GM12865 (cell line): ENCODE data around the gene LDLRAP1.

ENCODE experiments used
- DNase-seq: peaks from one replicate; pipeline ENCODE4 v3.0.0; 2010; ENCODE audit warnings: low read depth
- H3K4me3 ChIP-seq: 2 replicates; pipeline ENCODE4 v1.5.1; 2011; ENCODE audit warnings: mild to moderate bottlenecking, low read depth, low read length, control low read depth
- CTCF ChIP-seq: IDR thresholded peaks from 2 replicates; pipeline ENCODE4 v1.5.1; 2011; ENCODE audit warnings: low read length, control low read depth, low read depth, inconsistent platforms; ENCODE audit not compliant: insufficient read depth; ENCODE audit errors: missing control alignments

The LDLRAP1 gene

GRCh38 chr1:25556132-25556670 is 12.8 kb downstream of the LDLRAP1 start:
- H3K4me3 ChIP-seq = no peak overlapping the region
- TF ChIP-seq CTCF = no peak
- DNase-seq = no peak

GRCh38 chr1:25556791-25557476 is 13.5 kb downstream of the LDLRAP1 start:
- H3K4me3 ChIP-seq = no peak overlapping the region
- DNase-seq = peak; percentile 54
- no peak for TF ChIP-seq CTCF

- no peak for DNase-seq
- no peak for TF ChIP-seq CTCF
- no peak overlapping the region for H3K4me3 ChIP-seq
Measured at GRCh38 chr1:25557543-25557942, 14.1 kb downstream of the LDLRAP1 start.

GRCh38 chr1:25559031-25559430 is 15.6 kb downstream of the LDLRAP1 start:
- no peak for DNase-seq
- TF ChIP-seq CTCF = no peak
- H3K4me3 ChIP-seq = no peak overlapping the region

GRCh38 chr1:25560001-25560400 is 16.6 kb downstream of the LDLRAP1 start:
- DNase-seq = no peak
- no peak for TF ChIP-seq CTCF
- H3K4me3 ChIP-seq = no peak overlapping the region

GRCh38 chr1:25560788-25561187 is 17.4 kb downstream of the LDLRAP1 start:
- DNase-seq = no peak
- H3K4me3 ChIP-seq = no peak overlapping the region
- TF ChIP-seq CTCF = no peak
